WERI-Rb-1 (cell line): Measurements from ENCODE around the gene TCERG1.

Source experiments
- DNase-seq: peaks from one replicate; pipeline ENCODE4 v3.0.0-alpha.2; 2020
- H3K27ac ChIP-seq: fragments of 250-450 bp; sonication (Bioruptor Pico); 2 replicates; pipeline ENCODE4 v1.5.1; 2020; ENCODE audit warnings: mild to moderate bottlenecking, moderate library complexity
- H3K27me3 ChIP-seq: fragments of 250-450 bp; sonication (Bioruptor Pico); 2 replicates; pipeline ENCODE4 v1.5.1; 2021; ENCODE audit warnings: mild to moderate bottlenecking, low read depth, moderate library complexity; ENCODE audit not compliant: insufficient read depth, severe bottlenecking
- H3K36me3 ChIP-seq: fragments of 250-450 bp; sonication (Bioruptor Pico); 2 replicates; pipeline ENCODE4 v1.5.1; 2020; ENCODE audit warnings: mild to moderate bottlenecking, moderate library complexity
- H3K4me3 ChIP-seq: 2 replicates; pipeline ENCODE4 v1.5.1; 2011; ENCODE audit warnings: low read depth, mild to moderate bottlenecking, control low read depth, low read length
- H3K9me3 ChIP-seq: fragments of 250-450 bp; sonication (Bioruptor Pico); 2 replicates; pipeline ENCODE4 v1.5.1; 2021; ENCODE audit warnings: mild to moderate bottlenecking, moderate library complexity; ENCODE audit not compliant: severe bottlenecking
- CTCF ChIP-seq: IDR thresholded peaks from 2 replicates; pipeline ENCODE4 v1.5.1; 2011; ENCODE audit warnings: low read depth, mild to moderate bottlenecking, control low read depth, inconsistent platforms, low read length

Gene TCERG1

DNA sequence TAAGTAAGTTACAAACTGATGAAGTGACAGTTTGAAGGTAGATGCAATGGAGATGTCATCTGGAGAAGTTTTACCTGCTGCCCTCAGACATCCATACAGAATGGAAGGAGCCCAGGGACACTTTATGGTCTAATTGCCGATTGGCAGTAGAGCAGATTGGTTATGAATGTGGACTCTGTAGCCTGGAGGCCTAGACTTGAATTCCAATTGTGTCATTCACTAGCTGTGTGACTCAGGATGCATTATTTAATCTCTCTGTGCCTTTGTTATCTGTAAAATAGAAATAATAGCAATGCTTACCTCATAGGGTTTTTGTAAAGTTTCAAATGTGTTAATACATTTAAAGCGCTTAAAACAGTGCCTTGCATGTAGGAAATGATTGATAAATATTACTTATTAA lies 5.2 kb upstream of the TCERG1 start:
- H3K36me3 ChIP-seq, result no peaks in the 10 kb centered on the region
- DNase-seq, result no peak
- no peaks in the 10 kb centered on the region for H3K9me3 ChIP-seq

DNA sequence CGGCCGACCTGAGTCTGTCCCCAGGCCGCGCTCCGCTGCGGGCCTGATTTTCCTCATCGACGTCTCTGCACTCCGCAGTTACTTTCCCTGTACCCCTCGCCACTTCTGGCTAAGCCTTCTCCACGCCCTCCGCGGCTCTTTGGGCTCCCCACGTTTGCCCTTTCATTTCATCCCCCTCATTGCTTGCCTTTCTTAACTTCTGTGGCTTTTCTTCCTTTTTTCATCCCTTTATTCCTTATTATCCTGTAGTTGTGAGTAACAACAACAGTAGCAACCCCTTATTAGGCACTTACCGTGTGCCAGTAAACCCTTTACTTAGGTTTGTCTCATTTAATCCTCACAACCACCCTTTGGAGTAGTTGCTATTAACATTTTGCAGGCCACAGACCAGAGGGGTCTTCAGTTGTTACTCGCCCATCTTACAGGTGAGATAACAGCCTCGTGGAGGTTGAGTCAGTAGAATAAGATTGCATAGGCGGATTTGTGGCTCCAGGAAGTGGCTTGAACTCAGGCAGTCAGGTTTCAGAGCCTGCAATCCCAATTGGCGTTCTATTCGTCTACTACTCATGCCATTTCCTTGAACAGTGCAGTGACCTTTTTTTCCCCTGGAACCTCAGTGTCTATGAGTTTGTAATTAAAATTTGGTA lies 724 bp downstream of the TCERG1 start:
- Histone ChIP-seq H3K9me3 (no peaks in the 10 kb centered on the region), H3K27ac (peak overlapping the region; percentile 97), H3K4me3 (peak overlapping the region; percentile 99), H3K36me3 (peaks cover 17% of the 10 kb centered on the region), H3K27me3 (no peaks in the 10 kb centered on the region)
- no peak for TF ChIP-seq CTCF
- peak; percentile 23 for DNase-seq

More for the DNA sequence above, 5.2 kb upstream of the TCERG1 start:
- H3K27ac ChIP-seq, result no peak overlapping the region
- H3K4me3 ChIP-seq, result no peak overlapping the region
- H3K27me3 ChIP-seq, result no peaks in the 10 kb centered on the region
- no peak for TF ChIP-seq CTCF

GRCh38 chr5:146448783-146449519 lies 1.8 kb downstream of the TCERG1 start:
- Histone ChIP-seq H3K27ac (no peak overlapping the region), H3K9me3 (no peaks in the 10 kb centered on the region), H3K4me3 (peak overlapping the region; percentile 99), H3K36me3 (peaks cover 17% of the 10 kb centered on the region), H3K27me3 (no peaks in the 10 kb centered on the region)
- DNase-seq, result no peak
- TF ChIP-seq CTCF, result no peak

DNA sequence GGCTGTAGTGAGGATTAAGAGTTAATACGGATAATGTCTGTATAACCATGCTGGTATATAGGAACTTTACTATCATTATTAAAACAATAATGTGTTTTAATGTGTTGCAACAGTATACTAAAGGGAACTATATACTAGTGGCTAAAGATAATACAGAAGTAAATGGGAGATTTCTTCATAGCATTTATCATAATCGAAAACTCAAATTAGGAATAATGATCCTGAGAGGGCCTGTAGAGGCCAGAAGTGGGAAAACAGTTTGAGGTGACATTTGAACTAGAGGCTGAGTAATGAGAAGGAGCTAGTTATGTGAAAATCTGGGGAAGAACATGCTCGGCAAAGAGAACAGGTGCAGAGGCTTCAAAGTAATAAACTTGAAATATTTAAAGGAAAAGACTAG lies 2.9 kb downstream of the TCERG1 start:
- H3K36me3 ChIP-seq, result peaks cover 24% of the 10 kb centered on the region
- no peak for DNase-seq
- H3K9me3 ChIP-seq, result no peaks in the 10 kb centered on the region
- no peak overlapping the region for H3K27ac ChIP-seq
- TF ChIP-seq CTCF, result no peak
- no peak overlapping the region for H3K4me3 ChIP-seq
- H3K27me3 ChIP-seq, result no peaks in the 10 kb centered on the region

GRCh38 chr5:146451411-146451810 lies 4.3 kb downstream of the TCERG1 start:
- Histone ChIP-seq H3K27ac (no peak overlapping the region), H3K27me3 (no peaks in the 10 kb centered on the region), H3K4me3 (no peak overlapping the region), H3K9me3 (no peaks in the 10 kb centered on the region), H3K36me3 (peaks cover 38% of the 10 kb centered on the region)
- no peak; the same call in 1 of the 2 replicates for TF ChIP-seq CTCF
- no peak for DNase-seq
